GM23248 (cell line): Measurements from ENCODE around the gene ALX4. TPM values are rescaled to one million over a fixed set of nuclear protein-coding genes. Genes with fewer than 3 reads are reported as not detected.

Experiments
- DNase-seq: peaks from one replicate; pipeline ENCODE4 v3.0.0-alpha.2; 2015
- H2AFZ ChIP-seq: fragments of 200-600 bp; sonication (generic); 2 replicates; pipeline ENCODE4 v1.6.1; 2016; ENCODE audit warnings: antibody characterized with exemption
- H3F3A ChIP-seq: fragments of 200-600 bp; sonication (generic); 2 replicates; pipeline ENCODE4 v1.6.1; 2016; ENCODE audit warnings: mild to moderate bottlenecking, antibody characterized with exemption, mixed run types; ENCODE audit not compliant: insufficient read depth
- H3K27ac ChIP-seq: fragments of 200-600 bp; sonication (generic); 2 replicates; pipeline ENCODE4 v1.5.1; 2016; ENCODE audit warnings: mild to moderate bottlenecking
- H3K27me3 ChIP-seq: fragments of 200-600 bp; sonication (generic); replicated peaks from 2 replicates; pipeline ENCODE4 v1.6.1; 2016; ENCODE audit warnings: mild to moderate bottlenecking; ENCODE audit not compliant: insufficient read depth
- H3K36me3 ChIP-seq: fragments of 200-600 bp; sonication (generic); 2 replicates; pipeline ENCODE4 v1.6.1; 2016; ENCODE audit warnings: low read depth, mild to moderate bottlenecking
- H3K4me1 ChIP-seq: fragments of 200-600 bp; sonication (generic); 2 replicates; pipeline ENCODE4 v1.6.1; 2016; ENCODE audit warnings: mild to moderate bottlenecking; ENCODE audit not compliant: insufficient read depth
- H3K4me2 ChIP-seq: fragments of 200-600 bp; sonication (generic); one replicate; pipeline ENCODE4 v1.6.1; 2016; ENCODE audit warnings: mild to moderate bottlenecking; ENCODE audit not compliant: unreplicated experiment
- H3K4me3 ChIP-seq: fragments of 200-600 bp; sonication (generic); 2 replicates; pipeline ENCODE4 v1.5.1; 2016; ENCODE audit warnings: mild to moderate bottlenecking
- H3K79me2 ChIP-seq: fragments of 200-600 bp; sonication (generic); 2 replicates; pipeline ENCODE4 v1.6.1; 2016; ENCODE audit warnings: mild to moderate bottlenecking; ENCODE audit not compliant: insufficient read depth
- H3K9ac ChIP-seq: fragments of 200-600 bp; sonication (generic); 2 replicates; pipeline ENCODE4 v1.6.1; 2016; ENCODE audit warnings: mild to moderate bottlenecking
- H3K9me2 ChIP-seq: fragments of 200-600 bp; sonication (generic); 2 replicates; pipeline ENCODE4 v1.6.1; 2016; ENCODE audit warnings: mixed run types, mild to moderate bottlenecking, moderate library complexity; ENCODE audit not compliant: insufficient read depth
- H3K9me3 ChIP-seq: fragments of 200-600 bp; sonication (generic); one replicate; pipeline ENCODE4 v1.6.1; 2017; ENCODE audit warnings: low read depth
- H4K20me1 ChIP-seq: fragments of 200-600 bp; sonication (generic); 2 replicates; pipeline ENCODE4 v1.6.0; 2016; ENCODE audit not compliant: insufficient read depth
- EZH2 ChIP-seq: fragments of 200-600 bp; sonication (generic); IDR thresholded peaks from 2 replicates; pipeline ENCODE4 v1.6.1; 2018; ENCODE audit warnings: antibody characterized with exemption, mild to moderate bottlenecking; ENCODE audit not compliant: insufficient read depth, poor library complexity, severe bottlenecking
- EZH2phosphoT487 ChIP-seq: fragments of 200-600 bp; sonication (generic); IDR thresholded peaks from 2 replicates; pipeline ENCODE4 v1.6.1; 2018; ENCODE audit warnings: antibody characterized with exemption, moderate library complexity, mild to moderate bottlenecking, low read depth; ENCODE audit not compliant: insufficient read depth
- WGBS, 2 experiments: methylation state at CpG; one replicate each; pipeline ENCODE4 v1.1.6; 2015 to 2017; ENCODE audit warnings: low lambda C conversion rate in 2 of 2, low coverage in 1 of 2; ENCODE audit errors: missing lambda C conversion rate in 2 of 2; 5-methylcytosine and 5-hydroxymethylcytosine counted together
- in situ Hi-C: fragments of 300-500 bp; cut with MboI; formaldehyde crosslinking; loops from 2 replicates; pipeline ENCODE4 v1.15.0; 2020
- polyA plus RNA-seq: library from polyadenylated mRNA; unstranded; fragments of >200 nt; fragmentation: Nextera tagmentation; extraction: Ambion mirVana; gene quantifications from 2 replicates; pipeline ENCODE4 v1.2.1, GENCODE V29; 2016
- total RNA-seq: library from RNA; depleted of rRNA; stranded (reverse); fragments of >200 nt; shearing (Covaris generic); gene quantifications from 2 replicates; pipeline ENCODE4 v1.2.3, GENCODE V29; 2014

ALX4 gene
- total and polyA plus RNA-seq, 2 experiments from 2014 or later = not detected

- no peaks in the 10 kb centered on the region for H3K79me2 ChIP-seq
- no peaks in the 10 kb centered on the region for H3K9me3 ChIP-seq
- no peak for DNase-seq
- no peaks in the 10 kb centered on the region for H3K36me3 ChIP-seq
- in situ Hi-C loops = no loop called here
- 33 to 37% methylated on average over 4 of the region's 4 CpGs for WGBS, 2 experiments
- no peak overlapping the region for H3K27ac ChIP-seq
- H3K4me1 ChIP-seq = no peaks in the 10 kb centered on the region
- no peak overlapping the region for H3K4me2 ChIP-seq
- TF ChIP-seq EZH2phosphoT487 (no peak), EZH2 (no peak)
- no peak overlapping the region for H3K4me3 ChIP-seq
- peaks cover 75% of the 10 kb centered on the region for H3K27me3 ChIP-seq
- H2AFZ ChIP-seq = no peak overlapping the region
- no peaks in the 10 kb centered on the region for H3K9me2 ChIP-seq
- H3F3A ChIP-seq = no peaks in the 10 kb centered on the region
- no peak overlapping the region for H3K9ac ChIP-seq
- no peaks in the 10 kb centered on the region for H4K20me1 ChIP-seq
Measured at GRCh38 chr11:44339530-44339883, 29.6 kb upstream of the ALX4 start.

- Histone ChIP-seq H3K9me2 (no peaks in the 10 kb centered on the region), H2AFZ (no peak overlapping the region), H3K36me3 (no peaks in the 10 kb centered on the region), H3K4me1 (no peaks in the 10 kb centered on the region), H4K20me1 (no peaks in the 10 kb centered on the region), H3K4me3 (no peak overlapping the region), H3K79me2 (no peaks in the 10 kb centered on the region), H3K4me2 (no peak overlapping the region), H3K27ac (no peak overlapping the region), H3K27me3 (peaks cover 72% of the 10 kb centered on the region), H3F3A (no peaks in the 10 kb centered on the region), H3K9me3 (no peaks in the 10 kb centered on the region), H3K9ac (no peak overlapping the region)
- no peak for DNase-seq
- 54% methylated on average over 14 to 16 of the region's 16 CpGs for WGBS, 2 experiments
- in situ Hi-C loops = no loop called here
- no peak for TF ChIP-seq EZH2
- no peak for TF ChIP-seq EZH2phosphoT487
Measured at GRCh38 chr11:44338698-44339529, 29.0 kb upstream of the ALX4 start.

DNA sequence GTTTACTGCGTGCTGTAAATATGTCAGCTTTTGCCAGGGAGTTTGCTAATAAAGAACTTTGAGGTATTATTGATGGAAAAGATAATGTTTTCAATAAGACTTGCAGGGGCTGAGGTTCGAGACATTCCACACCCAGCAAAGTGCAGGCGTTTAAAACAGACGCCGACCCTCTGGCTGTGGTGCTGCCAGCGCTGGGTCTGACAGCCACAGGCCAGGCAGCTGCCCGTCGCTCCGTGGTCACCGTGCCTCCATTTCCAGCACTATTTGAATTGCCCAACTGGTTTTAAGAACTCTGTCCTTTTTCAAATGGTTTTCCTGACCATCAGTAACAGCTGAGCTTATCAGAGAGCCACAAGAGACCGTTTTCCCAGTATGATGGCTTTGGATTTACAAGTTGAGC lies 28.1 kb upstream of the ALX4 start:
- no peak for TF ChIP-seq EZH2
- no peak for TF ChIP-seq EZH2phosphoT487
- H3K9ac ChIP-seq = no peak overlapping the region
- no peak for DNase-seq
- no peak overlapping the region for H3K4me3 ChIP-seq
- H2AFZ ChIP-seq = no peak overlapping the region
- no peak overlapping the region for H3K27ac ChIP-seq
- H3K9me2 ChIP-seq = no peaks in the 10 kb centered on the region
- no peaks in the 10 kb centered on the region for H3K4me1 ChIP-seq
- no peaks in the 10 kb centered on the region for H3K9me3 ChIP-seq
- WGBS, 2 experiments = 18 to 21% methylated on average over 11 of the region's 11 CpGs
- H3K27me3 ChIP-seq = peaks cover 71% of the 10 kb centered on the region
- no peaks in the 10 kb centered on the region for H3K36me3 ChIP-seq
- in situ Hi-C loops = no loop called here
- H3K79me2 ChIP-seq = no peaks in the 10 kb centered on the region
- no peaks in the 10 kb centered on the region for H4K20me1 ChIP-seq
- no peaks in the 10 kb centered on the region for H3F3A ChIP-seq
- H3K4me2 ChIP-seq = no peak overlapping the region

- no peaks in the 10 kb centered on the region for H3K9me3 ChIP-seq
- peaks cover 81% of the 10 kb centered on the region for H3K27me3 ChIP-seq
- WGBS, 2 experiments = 29 to 31% methylated on average over 6 of the region's 6 CpGs
- no peak overlapping the region for H3K27ac ChIP-seq
- H3K4me3 ChIP-seq = no peak overlapping the region
- H3K4me1 ChIP-seq = no peaks in the 10 kb centered on the region
- in situ Hi-C loops = no loop called here
- no peaks in the 10 kb centered on the region for H3K79me2 ChIP-seq
- no peaks in the 10 kb centered on the region for H4K20me1 ChIP-seq
- H3K9ac ChIP-seq = no peak overlapping the region
- H3F3A ChIP-seq = no peaks in the 10 kb centered on the region
- H3K9me2 ChIP-seq = no peaks in the 10 kb centered on the region
- H2AFZ ChIP-seq = no peak overlapping the region
- DNase-seq = no peak
- no peaks in the 10 kb centered on the region for H3K36me3 ChIP-seq
- TF ChIP-seq EZH2phosphoT487 (no peak), EZH2 (no peak)
- no peak overlapping the region for H3K4me2 ChIP-seq
Measured at GRCh38 chr11:44335919-44336318, 26.0 kb upstream of the ALX4 start.
